Duodenal mucosa (tissue), 2 donors: ENCODE measurements around the gene CDCA3.

Source experiments
- H3K27ac ChIP-seq: one replicate; pipeline ENCODE4 v1.7.0; 2013; ENCODE audit warnings: low read depth, low read length
- H3K27me3 ChIP-seq, 2 donors: one replicate each; pipeline ENCODE4 v1.7.0; 2013; ENCODE audit warnings: low read length in 2 of 2, control low read depth in 1 of 2; ENCODE audit not compliant: insufficient read depth in 2 of 2, control insufficient read depth in 1 of 2
- H3K36me3 ChIP-seq, 2 donors: one replicate each; pipeline ENCODE4 v1.7.0; 2013; ENCODE audit warnings: low read length in 2 of 2, control low read depth in 1 of 2; ENCODE audit not compliant: insufficient read depth in 2 of 2, control insufficient read depth in 1 of 2
- H3K4me1 ChIP-seq, 2 donors: one replicate each; pipeline ENCODE4 v1.7.0; 2013; ENCODE audit warnings: low read length in 2 of 2, control low read depth in 1 of 2; ENCODE audit not compliant: insufficient read depth in 2 of 2, control insufficient read depth in 1 of 2
- H3K4me3 ChIP-seq, 2 donors: one replicate each; pipeline ENCODE4 v1.7.0; 2013; ENCODE audit warnings: low read length in 2 of 2, low read depth in 1 of 2
- H3K9ac ChIP-seq, 2 donors: one replicate each; pipeline ENCODE4 v1.7.0; 2013; ENCODE audit warnings: low read length in 2 of 2, low read depth in 1 of 2
- H3K9me3 ChIP-seq, 2 donors: one replicate each; pipeline ENCODE4 v1.7.0; 2013; ENCODE audit warnings: low read length in 2 of 2, control low read depth in 1 of 2; ENCODE audit not compliant: control insufficient read depth in 1 of 2

The CDCA3 gene

GRCh38 chr12:6843118-6843902 lies 7.8 kb downstream of the CDCA3 start:
- H3K36me3 ChIP-seq = peaks cover 0 to 22% of the 10 kb centered on the region in 2 donors
- no peaks in the 10 kb centered on the region for H3K9me3 ChIP-seq
- H3K9ac ChIP-seq = no peak overlapping the region
- H3K27ac ChIP-seq = no peak overlapping the region
- peaks cover 0 to 15% of the 10 kb centered on the region in 2 donors for H3K4me1 ChIP-seq
- no peaks in the 10 kb centered on the region for H3K27me3 ChIP-seq
- no peak overlapping the region for H3K4me3 ChIP-seq

GRCh38 chr12:6842075-6842474 lies 9.0 kb downstream of the CDCA3 start:
- H3K4me3 ChIP-seq = no peak overlapping the region
- H3K9ac ChIP-seq = no peak overlapping the region
- peaks cover 0 to 21% of the 10 kb centered on the region in 2 donors for H3K36me3 ChIP-seq
- H3K27ac ChIP-seq = no peak overlapping the region
- H3K27me3 ChIP-seq = no peaks in the 10 kb centered on the region
- H3K9me3 ChIP-seq = no peaks in the 10 kb centered on the region
- H3K4me1 ChIP-seq = peaks cover 0 to 15% of the 10 kb centered on the region in 2 donors

- Histone ChIP-seq H3K4me1 (peaks cover 0 to 15% of the 10 kb centered on the region in 2 donors), H3K27me3 (no peaks in the 10 kb centered on the region), H3K36me3 (peaks cover 0 to 12% of the 10 kb centered on the region in 2 donors), H3K27ac (peak within 1 kb of the TSS; percentile 7), H3K4me3 (no peak within 1 kb of the TSS), H3K9me3 (no peaks in the 10 kb centered on the region), H3K9ac (no peak within 1 kb of the TSS)
Observed at GRCh38 chr12:6840761-6841515, 10.1 kb downstream of the CDCA3 start, which contains the start of gene GNB3. Gene GNB3, plus strand, starts transcription at chr12:6840925. Its CDS starts 363 bp downstream, at chr12:6841288.

GRCh38 chr12:6840330-6840729 lies 10.8 kb downstream of the CDCA3 start:
- no peak overlapping the region for H3K9ac ChIP-seq
- H3K4me1 ChIP-seq = peaks cover 0 to 15% of the 10 kb centered on the region in 2 donors
- peaks cover 0 to 12% of the 10 kb centered on the region in 2 donors for H3K36me3 ChIP-seq

GRCh38 chr12:6839482-6840201 lies 11.4 kb downstream of the CDCA3 start:
- no peak overlapping the region for H3K9ac ChIP-seq
- no peaks in the 10 kb centered on the region for H3K27me3 ChIP-seq
- peaks cover 0 to 12% of the 10 kb centered on the region in 2 donors for H3K36me3 ChIP-seq
- no peaks in the 10 kb centered on the region for H3K9me3 ChIP-seq
- H3K4me3 ChIP-seq = no peak overlapping the region
- H3K4me1 ChIP-seq = peaks cover 0 to 15% of the 10 kb centered on the region in 2 donors
- H3K27ac ChIP-seq = no peak overlapping the region

More at GRCh38 chr12:6840330-6840729, 10.8 kb downstream of the CDCA3 start:
- H3K9me3 ChIP-seq = no peaks in the 10 kb centered on the region
- H3K4me3 ChIP-seq = no peak overlapping the region
- H3K27me3 ChIP-seq = no peaks in the 10 kb centered on the region
- H3K27ac ChIP-seq = no peak overlapping the region

- no peak overlapping the region for H3K4me3 ChIP-seq
- no peaks in the 10 kb centered on the region for H3K27me3 ChIP-seq
- no peaks in the 10 kb centered on the region for H3K9me3 ChIP-seq
- peaks cover 0 to 15% of the 10 kb centered on the region in 2 donors for H3K4me1 ChIP-seq
- H3K9ac ChIP-seq = no peak overlapping the region
- H3K36me3 ChIP-seq = peaks cover 0 to 16% of the 10 kb centered on the region in 2 donors
- H3K27ac ChIP-seq = no peak overlapping the region
Observed at GRCh38 chr12:6838854-6839253, 12.2 kb downstream of the CDCA3 start.

GRCh38 chr12:6837370-6838060 lies 13.6 kb downstream of the CDCA3 start:
- H3K4me1 ChIP-seq = peaks cover 0 to 7% of the 10 kb centered on the region in 2 donors
- H3K4me3 ChIP-seq = no peak overlapping the region
- H3K27ac ChIP-seq = no peak overlapping the region
- peaks cover 0 to 19% of the 10 kb centered on the region in 2 donors for H3K36me3 ChIP-seq
- H3K27me3 ChIP-seq = no peaks in the 10 kb centered on the region
- H3K9ac ChIP-seq = no peak overlapping the region
- H3K9me3 ChIP-seq = no peaks in the 10 kb centered on the region

- H3K27ac ChIP-seq = no peak overlapping the region
- no peaks in the 10 kb centered on the region for H3K9me3 ChIP-seq
- peaks cover 0 to 19% of the 10 kb centered on the region in 2 donors for H3K36me3 ChIP-seq
- no peak overlapping the region for H3K4me3 ChIP-seq
- H3K27me3 ChIP-seq = no peaks in the 10 kb centered on the region
- no peak overlapping the region for H3K9ac ChIP-seq
- H3K4me1 ChIP-seq = peaks cover 0 to 4% of the 10 kb centered on the region in 2 donors
Observed at GRCh38 chr12:6836851-6837250, 14.2 kb downstream of the CDCA3 start.

- Histone ChIP-seq H3K36me3 (peaks cover 0 to 22% of the 10 kb centered on the region in 2 donors), H3K4me1 (peaks cover 0 to 5% of the 10 kb centered on the region in 2 donors), H3K9ac (no peak overlapping the region), H3K27me3 (no peaks in the 10 kb centered on the region), H3K4me3 (no peak overlapping the region), H3K27ac (no peak overlapping the region), H3K9me3 (no peaks in the 10 kb centered on the region)
Observed at GRCh38 chr12:6834873-6835272, 16.2 kb downstream of the CDCA3 start.
